A549 (cell line): ENCODE measurements around the gene DEPDC5. TPM values are rescaled to one million over a fixed set of nuclear protein-coding genes. Genes with fewer than 3 reads are reported as not detected.

ENCODE experiments used
- ATAC-seq, 2 experiments: fragments of 200-7000 bp in 1 of 2; fragments of >200 bp in 1 of 2; cut with Nextera tagmentation in 1 of 2; cut with Tn5 transposase in 1 of 2; 3 replicates each; pipeline versions ENCODE4 v1.8.0 to v1.9.1; 2018 to 2020; ENCODE audit warnings: mild to moderate bottlenecking in 1 of 2, moderate library complexity in 1 of 2
- CTCF ChIA-PET: fragments of 300-600 bp; sonication (Branson Sonifier 250); formaldehyde crosslinking; extraction: SDS; loops from one replicate; lab custom pipeline; 2021; ENCODE audit warnings: antibody characterized with exemption, inconsistent platforms; lab: Yijun Ruan, JAX
- POLR2A ChIA-PET: fragments of 350-600 bp; formaldehyde crosslinking; extraction: SDS; loops from one replicate; lab custom pipeline; 2021; ENCODE audit warnings: antibody characterized with exemption, inconsistent platforms; lab: Yijun Ruan, JAX
- DNase-seq, 2 experiments: peaks; one replicate each; pipeline versions ENCODE4 v3.0.0 to v3.0.0-alpha.2; 2011 to 2016; ENCODE audit warnings: low read depth in 1 of 2, low spot score in 1 of 2
- FAIRE-seq: peaks from 2 replicates; lab custom pipeline; 2011; peaks lifted over from hg19 to GRCh38; lab: Jason Lieb, UNC
- H3K27ac ChIP-seq, 2 experiments: fragments of >200 bp; sonication (Bioruptor Twin); formaldehyde crosslinking; 3 replicates each; pipeline ENCODE4 v1.5.1; 2016 to 2017
- H3K4me1 ChIP-seq: fragments of >200 bp; sonication (Bioruptor Twin); formaldehyde crosslinking; 3 replicates; pipeline ENCODE4 v1.6.1; 2016
- H3K4me2 ChIP-seq: fragments of >200 bp; sonication (Bioruptor Twin); formaldehyde crosslinking; 3 replicates; pipeline ENCODE4 v1.6.1; 2016
- H3K4me3 ChIP-seq: fragments of >200 bp; sonication (Bioruptor Twin); formaldehyde crosslinking; 3 replicates; pipeline ENCODE4 v1.5.1; 2016
- H3K9me3 ChIP-seq: fragments of >200 bp; sonication (Bioruptor Twin); formaldehyde crosslinking; 3 replicates; pipeline ENCODE4 v1.6.1; 2016
- ATOH8 ChIP-seq: fragments of 250-450 bp; sonication (Bioruptor Pico); IDR thresholded peaks from 2 replicates; pipeline ENCODE4 v1.5.0; 2020; ENCODE audit warnings: low read depth, mild to moderate bottlenecking, moderate library complexity
- CEBPB ChIP-seq, 2 experiments: fragments of >200 bp in 1 of 2; sonication (Bioruptor Twin) in 1 of 2; formaldehyde crosslinking in 1 of 2; IDR thresholded peaks; 2 replicates each; pipeline ENCODE4 v1.6.1; 2012 to 2016
- CHD2 ChIP-seq: fragments of 150-350 bp; IDR thresholded peaks from 2 replicates; pipeline ENCODE4 v1.6.1; 2014; ENCODE audit warnings: low read length; ENCODE audit not compliant: partially characterized antibody
- CHD4 ChIP-seq: fragments of 200-600 bp; sonication (generic); IDR thresholded peaks from 2 replicates; pipeline ENCODE4 v1.6.1; 2016; ENCODE audit warnings: antibody characterized with exemption, mild to moderate bottlenecking, borderline replicate concordance
- EHF ChIP-seq: fragments of 250-450 bp; sonication (Bioruptor Pico); IDR thresholded peaks from 2 replicates; pipeline ENCODE4 v1.5.0; 2020; ENCODE audit warnings: mild to moderate bottlenecking
- EHMT2 ChIP-seq: fragments of 200-600 bp; sonication (generic); IDR thresholded peaks from 2 replicates; pipeline ENCODE4 v1.6.1; 2016; ENCODE audit warnings: antibody characterized with exemption, low read depth, mild to moderate bottlenecking, moderate library complexity
- EP300 ChIP-seq, 2 experiments: fragments of >200 bp; sonication (Bioruptor Twin); formaldehyde crosslinking; IDR thresholded peaks; 2 replicates in 1 of 2; 3 replicates in 1 of 2; pipeline ENCODE4 v1.6.1; 2016 to 2017
- ESRRA ChIP-seq: fragments of 150-350 bp; IDR thresholded peaks from 2 replicates; pipeline ENCODE4 v1.6.1; 2014; ENCODE audit warnings: mild to moderate bottlenecking, low read length, borderline replicate concordance
- FOSL2 ChIP-seq, 2 experiments: fragments of 450-650 bp in 1 of 2; fragments of >200 bp in 1 of 2; sonication (Bioruptor Twin) in 1 of 2; formaldehyde crosslinking; IDR thresholded peaks; 2 replicates each; pipeline versions ENCODE4 v1.5.0 to v1.6.1; 2016 to 2020; ENCODE audit warnings: mild to moderate bottlenecking in 1 of 2, moderate library complexity in 1 of 2
- FOXS1 ChIP-seq: fragments of 250-450 bp; sonication (Bioruptor Pico); IDR thresholded peaks from 2 replicates; pipeline ENCODE4 v1.5.0; 2020; ENCODE audit warnings: mild to moderate bottlenecking, moderate library complexity
- GATA3 ChIP-seq: IDR thresholded peaks from 2 replicates; pipeline ENCODE4 v1.6.1; 2012; ENCODE audit warnings: borderline replicate concordance
- HDAC2 ChIP-seq: fragments of 200-600 bp; sonication (generic); IDR thresholded peaks from 2 replicates; pipeline ENCODE4 v1.6.1; 2016
- HOXB13 ChIP-seq: fragments of 250-450 bp; sonication (Bioruptor Pico); IDR thresholded peaks from 2 replicates; pipeline ENCODE4 v1.5.0; 2020; ENCODE audit warnings: low read depth, mild to moderate bottlenecking, moderate library complexity
- JUN ChIP-seq, 2 experiments: fragments of >200 bp; sonication (Bioruptor Twin); formaldehyde crosslinking; IDR thresholded peaks; 2 replicates in 1 of 2; 3 replicates in 1 of 2; pipeline ENCODE4 v1.6.1; 2016 to 2017
- KDM1A ChIP-seq: fragments of 200-600 bp; sonication (generic); IDR thresholded peaks from 2 replicates; pipeline ENCODE4 v1.6.1; 2016; ENCODE audit warnings: low read depth, mild to moderate bottlenecking
- MAX ChIP-seq: IDR thresholded peaks from 2 replicates; pipeline ENCODE4 v1.6.1; 2012
- NFE2L2 ChIP-seq: fragments of 150-350 bp; conservative IDR thresholded peaks from 2 replicates; pipeline ENCODE4 v1.6.1; 2014; ENCODE audit warnings: low read length
- PHF8 ChIP-seq: fragments of 200-600 bp; sonication (generic); IDR thresholded peaks from 2 replicates; pipeline ENCODE4 v1.6.1; 2016; ENCODE audit warnings: low read depth, mild to moderate bottlenecking, antibody characterized with exemption, moderate library complexity, borderline replicate concordance
- RFX5 ChIP-seq: fragments of 450-650 bp; IDR thresholded peaks from 2 replicates; pipeline ENCODE4 v1.7.1; 2014; ENCODE audit warnings: antibody characterized with exemption, mild to moderate bottlenecking, moderate library complexity
- RNF2 ChIP-seq: fragments of 200-600 bp; sonication (generic); IDR thresholded peaks from 2 replicates; pipeline ENCODE4 v1.6.1; 2016; ENCODE audit warnings: low read depth, mild to moderate bottlenecking, antibody characterized with exemption, moderate library complexity, borderline replicate concordance
- TP53 ChIP-seq: fragments of 250-450 bp; sonication (Bioruptor Pico); IDR thresholded peaks from 2 replicates; pipeline ENCODE4 v1.5.0; 2021; ENCODE audit warnings: mild to moderate bottlenecking, moderate library complexity
- USF2 ChIP-seq: fragments of 450-650 bp; IDR thresholded peaks from 2 replicates; pipeline ENCODE4 v1.6.1; 2014; ENCODE audit warnings: antibody characterized with exemption
- ZFP36 ChIP-seq: fragments of 450-650 bp; IDR thresholded peaks from 2 replicates; pipeline ENCODE4 v1.6.1; 2014; ENCODE audit warnings: borderline replicate concordance; ENCODE audit not compliant: partially characterized antibody
- ZNF302 ChIP-seq: fragments of 250-450 bp; sonication (Bioruptor Pico); IDR thresholded peaks from 2 replicates; pipeline ENCODE4 v1.9.0; 2021; ENCODE audit warnings: inconsistent platforms, mild to moderate bottlenecking, moderate library complexity
- ZSCAN20 ChIP-seq: fragments of 250-450 bp; sonication (Bioruptor Pico); IDR thresholded peaks from 2 replicates; pipeline ENCODE4 v1.8.0; 2022; ENCODE audit warnings: mild to moderate bottlenecking, moderate library complexity
- WGBS: methylation state at CpG from one replicate; pipeline ENCODE4 v1.1.6; 2017; ENCODE audit errors: missing lambda C conversion rate; 5-methylcytosine and 5-hydroxymethylcytosine counted together
- polyA plus RNA-seq, 4 experiments: library from polyadenylated mRNA; depleted of rRNA in 3 of 4; stranded (reverse); fragments of >200 nt; fragmentation: RNase III in 1 of 4; extraction: RNeasy Plus Mini Kit Qiagen cat#74134 plus additional on column Dnase treatment in 1 of 4; gene quantifications; 2 replicates in 3 of 4; 3 replicates in 1 of 4; pipeline ENCODE4 v1.2.3, GENCODE V29; 2011 to 2017
- TF ChIP-seq, protein P1 (sequence below): fragments of 200-600 bp; sonication (generic); IDR thresholded peaks from 2 replicates; pipeline ENCODE4 v1.6.1; 2016; ENCODE audit warnings: antibody characterized with exemption, mild to moderate bottlenecking, moderate library complexity
- TF ChIP-seq, protein P2 (sequence below): IDR thresholded peaks from 2 replicates; pipeline ENCODE4 v1.6.1; 2012
- TF ChIP-seq, protein P3 (sequence below): fragments of >200 bp; sonication (Bioruptor Twin); formaldehyde crosslinking; IDR thresholded peaks from 3 replicates; pipeline ENCODE4 v1.5.1; 2016

DEPDC5 gene
- polyA plus RNA-seq, 2 of the 4 experiments (the other 2 are of a cell fraction): 4.4 to 10.1 TPM

DNA sequence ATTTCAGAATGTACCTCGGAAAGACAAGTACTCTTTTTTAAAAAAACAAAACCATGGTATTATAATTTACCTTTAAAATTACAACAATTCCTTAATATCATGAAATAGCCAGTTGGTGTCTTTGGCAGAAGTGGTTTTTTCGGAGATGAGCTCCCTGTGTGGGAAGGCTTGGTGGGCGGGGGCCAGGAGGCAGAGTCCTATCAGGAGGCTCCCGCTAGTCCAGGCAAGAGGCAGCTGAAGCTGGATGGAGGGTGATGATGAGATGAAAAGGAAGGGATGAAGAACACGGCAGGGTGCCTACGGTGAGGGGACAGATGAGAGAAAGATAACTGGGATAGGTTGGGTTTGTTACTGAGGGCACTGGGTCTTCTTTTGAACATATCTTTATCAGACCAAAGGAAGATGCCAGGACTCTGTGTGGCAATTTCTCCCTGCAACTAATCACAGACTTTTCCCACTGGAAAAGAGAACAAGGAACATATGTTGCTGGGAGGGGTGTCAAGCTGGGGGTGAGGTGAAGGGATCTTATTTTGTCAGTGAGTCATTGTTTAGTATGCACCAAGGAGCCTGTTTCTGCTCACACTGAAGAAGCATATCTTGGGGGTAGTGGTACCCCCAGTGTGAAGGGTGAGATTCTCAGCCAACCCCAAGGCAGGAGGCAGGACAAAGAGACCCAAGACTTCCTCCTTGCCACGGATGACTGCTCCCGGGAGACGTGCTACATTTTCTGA is 99.0 kb downstream of the DEPDC5 start:
- H3K4me1 ChIP-seq: no peaks in the 10 kb centered on the region
- no peak for TF ChIP-seq ESRRA
- no peak for TF ChIP-seq CHD2
- TF ChIP-seq PHF8: no peak
- no peak for TF ChIP-seq CEBPB (IDR thresholded peaks at IDR 0.05)
- TF ChIP-seq HDAC2: no peak
- no peak for TF ChIP-seq GATA3
- no peak for TF ChIP-seq ZFP36
- no peak for TF ChIP-seq EP300 (IDR thresholded peaks at IDR 0.05)
- no peak for TF ChIP-seq EHF
- TF ChIP-seq RFX5: no peak
- TF ChIP-seq, protein P1, sequence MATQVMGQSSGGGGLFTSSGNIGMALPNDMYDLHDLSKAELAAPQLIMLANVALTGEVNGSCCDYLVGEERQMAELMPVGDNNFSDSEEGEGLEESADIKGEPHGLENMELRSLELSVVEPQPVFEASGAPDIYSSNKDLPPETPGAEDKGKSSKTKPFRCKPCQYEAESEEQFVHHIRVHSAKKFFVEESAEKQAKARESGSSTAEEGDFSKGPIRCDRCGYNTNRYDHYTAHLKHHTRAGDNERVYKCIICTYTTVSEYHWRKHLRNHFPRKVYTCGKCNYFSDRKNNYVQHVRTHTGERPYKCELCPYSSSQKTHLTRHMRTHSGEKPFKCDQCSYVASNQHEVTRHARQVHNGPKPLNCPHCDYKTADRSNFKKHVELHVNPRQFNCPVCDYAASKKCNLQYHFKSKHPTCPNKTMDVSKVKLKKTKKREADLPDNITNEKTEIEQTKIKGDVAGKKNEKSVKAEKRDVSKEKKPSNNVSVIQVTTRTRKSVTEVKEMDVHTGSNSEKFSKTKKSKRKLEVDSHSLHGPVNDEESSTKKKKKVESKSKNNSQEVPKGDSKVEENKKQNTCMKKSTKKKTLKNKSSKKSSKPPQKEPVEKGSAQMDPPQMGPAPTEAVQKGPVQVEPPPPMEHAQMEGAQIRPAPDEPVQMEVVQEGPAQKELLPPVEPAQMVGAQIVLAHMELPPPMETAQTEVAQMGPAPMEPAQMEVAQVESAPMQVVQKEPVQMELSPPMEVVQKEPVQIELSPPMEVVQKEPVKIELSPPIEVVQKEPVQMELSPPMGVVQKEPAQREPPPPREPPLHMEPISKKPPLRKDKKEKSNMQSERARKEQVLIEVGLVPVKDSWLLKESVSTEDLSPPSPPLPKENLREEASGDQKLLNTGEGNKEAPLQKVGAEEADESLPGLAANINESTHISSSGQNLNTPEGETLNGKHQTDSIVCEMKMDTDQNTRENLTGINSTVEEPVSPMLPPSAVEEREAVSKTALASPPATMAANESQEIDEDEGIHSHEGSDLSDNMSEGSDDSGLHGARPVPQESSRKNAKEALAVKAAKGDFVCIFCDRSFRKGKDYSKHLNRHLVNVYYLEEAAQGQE: no peak
- TF ChIP-seq EHMT2: no peak
- no peak for TF ChIP-seq JUN (IDR thresholded peaks at IDR 0.05)
- no peak for TF ChIP-seq FOXS1 (CRISPR knock-in tag)
- no peak for TF ChIP-seq CHD4
- no peak for TF ChIP-seq KDM1A
- no peak for TF ChIP-seq ZNF302 (CRISPR knock-in tag)
- TF ChIP-seq HOXB13 (CRISPR knock-in tag): no peak
- no peak for TF ChIP-seq TP53
- TF ChIP-seq FOSL2 (IDR thresholded peaks at IDR 0.05): no peak
- TF ChIP-seq FOSL2 (CRISPR knock-in tag; IDR thresholded peaks at IDR 0.05): no peak
- TF ChIP-seq, all 56 proteins: peak for 0
- ChIA-PET CTCF (no interaction called here), POLR2A (no interaction called here)
- ATAC-seq (no peak), FAIRE-seq (no peak), DNase-seq (no peak)
- 96% methylated on average over 9 of the region's 9 CpGs for WGBS
- no peaks in the 10 kb centered on the region for H3K9me3 ChIP-seq
- H3K4me3 ChIP-seq: no peak overlapping the region
- H3K27ac ChIP-seq: no peak overlapping the region
- no peak overlapping the region for H3K4me2 ChIP-seq

- POLR2A ChIA-PET: no interaction called here
- ATAC-seq: no peak
- 80% methylated on average over 3 of the region's 6 CpGs for WGBS
- H3K4me1 ChIP-seq: no peaks in the 10 kb centered on the region
- no peak overlapping the region for H3K4me2 ChIP-seq
- FAIRE-seq: no peak
- H3K4me3 ChIP-seq: no peak overlapping the region
- no peak for DNase-seq
- no peak overlapping the region for H3K27ac ChIP-seq
- CTCF ChIA-PET: interaction anchor here (0.6 kb wide), 1 partner anchor 55 kb away, joined by 3 read pairs; no protein-coding TSS in a partner anchor
- H3K9me3 ChIP-seq: no peaks in the 10 kb centered on the region
- no peak for TF ChIP-seq USF2
- TF ChIP-seq EHF: no peak
- TF ChIP-seq GATA3: no peak
- no peak for TF ChIP-seq MAX
- TF ChIP-seq RNF2: no peak
- TF ChIP-seq, protein P2, sequence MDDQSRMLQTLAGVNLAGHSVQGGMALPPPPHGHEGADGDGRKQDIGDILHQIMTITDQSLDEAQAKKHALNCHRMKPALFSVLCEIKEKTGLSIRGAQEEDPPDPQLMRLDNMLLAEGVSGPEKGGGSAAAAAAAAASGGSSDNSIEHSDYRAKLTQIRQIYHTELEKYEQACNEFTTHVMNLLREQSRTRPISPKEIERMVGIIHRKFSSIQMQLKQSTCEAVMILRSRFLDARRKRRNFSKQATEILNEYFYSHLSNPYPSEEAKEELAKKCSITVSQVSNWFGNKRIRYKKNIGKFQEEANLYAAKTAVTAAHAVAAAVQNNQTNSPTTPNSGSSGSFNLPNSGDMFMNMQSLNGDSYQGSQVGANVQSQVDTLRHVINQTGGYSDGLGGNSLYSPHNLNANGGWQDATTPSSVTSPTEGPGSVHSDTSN: no peak
- TF ChIP-seq NFE2L2: no peak
- TF ChIP-seq FOXS1 (CRISPR knock-in tag): no peak
- no peak for TF ChIP-seq EP300 (IDR thresholded peaks at IDR 0.05)
- TF ChIP-seq ZSCAN20: no peak
- TF ChIP-seq ATOH8 (CRISPR knock-in tag): no peak
- TF ChIP-seq, protein P3, sequence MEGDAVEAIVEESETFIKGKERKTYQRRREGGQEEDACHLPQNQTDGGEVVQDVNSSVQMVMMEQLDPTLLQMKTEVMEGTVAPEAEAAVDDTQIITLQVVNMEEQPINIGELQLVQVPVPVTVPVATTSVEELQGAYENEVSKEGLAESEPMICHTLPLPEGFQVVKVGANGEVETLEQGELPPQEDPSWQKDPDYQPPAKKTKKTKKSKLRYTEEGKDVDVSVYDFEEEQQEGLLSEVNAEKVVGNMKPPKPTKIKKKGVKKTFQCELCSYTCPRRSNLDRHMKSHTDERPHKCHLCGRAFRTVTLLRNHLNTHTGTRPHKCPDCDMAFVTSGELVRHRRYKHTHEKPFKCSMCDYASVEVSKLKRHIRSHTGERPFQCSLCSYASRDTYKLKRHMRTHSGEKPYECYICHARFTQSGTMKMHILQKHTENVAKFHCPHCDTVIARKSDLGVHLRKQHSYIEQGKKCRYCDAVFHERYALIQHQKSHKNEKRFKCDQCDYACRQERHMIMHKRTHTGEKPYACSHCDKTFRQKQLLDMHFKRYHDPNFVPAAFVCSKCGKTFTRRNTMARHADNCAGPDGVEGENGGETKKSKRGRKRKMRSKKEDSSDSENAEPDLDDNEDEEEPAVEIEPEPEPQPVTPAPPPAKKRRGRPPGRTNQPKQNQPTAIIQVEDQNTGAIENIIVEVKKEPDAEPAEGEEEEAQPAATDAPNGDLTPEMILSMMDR: no peak
Observed at GRCh38 chr22:31853736-31854495, 100.1 kb downstream of the DEPDC5 start.
